Tibial nerve (tissue), 4 donors: ENCODE results near the gene TLX2.

ENCODE experiments used
- EP300 ChIP-seq, 2 donors: sonication (generic); formaldehyde crosslinking; IDR thresholded peaks; one replicate each; pipeline ENCODE4 v1.6.1; 2017; ENCODE audit warnings: antibody characterized with exemption in 2 of 2, mild to moderate bottlenecking in 1 of 2
- POLR2A ChIP-seq, 2 donors: fragments of 450-650 bp; IDR thresholded peaks; one replicate each; pipeline ENCODE4 v1.6.1; 2017; ENCODE audit warnings: antibody characterized with exemption in 2 of 2, mild to moderate bottlenecking in 2 of 2, moderate library complexity in 2 of 2
- TF ChIP-seq, protein P1 (sequence below), 5 experiments: fragments of 200-600 bp in 3 of 5; fragments of 450-650 bp in 2 of 5; sonication (generic) in 3 of 5; IDR thresholded peaks; one replicate each; pipeline ENCODE4 v1.5.1; 2016 to 2019; ENCODE audit warnings: antibody characterized with exemption in 5 of 5, mild to moderate bottlenecking in 3 of 5, moderate library complexity in 2 of 5

GRCh38 chr2:74555610-74556103 lies 41.4 kb downstream of the TLX2 start:
- TF ChIP-seq, protein P1, sequence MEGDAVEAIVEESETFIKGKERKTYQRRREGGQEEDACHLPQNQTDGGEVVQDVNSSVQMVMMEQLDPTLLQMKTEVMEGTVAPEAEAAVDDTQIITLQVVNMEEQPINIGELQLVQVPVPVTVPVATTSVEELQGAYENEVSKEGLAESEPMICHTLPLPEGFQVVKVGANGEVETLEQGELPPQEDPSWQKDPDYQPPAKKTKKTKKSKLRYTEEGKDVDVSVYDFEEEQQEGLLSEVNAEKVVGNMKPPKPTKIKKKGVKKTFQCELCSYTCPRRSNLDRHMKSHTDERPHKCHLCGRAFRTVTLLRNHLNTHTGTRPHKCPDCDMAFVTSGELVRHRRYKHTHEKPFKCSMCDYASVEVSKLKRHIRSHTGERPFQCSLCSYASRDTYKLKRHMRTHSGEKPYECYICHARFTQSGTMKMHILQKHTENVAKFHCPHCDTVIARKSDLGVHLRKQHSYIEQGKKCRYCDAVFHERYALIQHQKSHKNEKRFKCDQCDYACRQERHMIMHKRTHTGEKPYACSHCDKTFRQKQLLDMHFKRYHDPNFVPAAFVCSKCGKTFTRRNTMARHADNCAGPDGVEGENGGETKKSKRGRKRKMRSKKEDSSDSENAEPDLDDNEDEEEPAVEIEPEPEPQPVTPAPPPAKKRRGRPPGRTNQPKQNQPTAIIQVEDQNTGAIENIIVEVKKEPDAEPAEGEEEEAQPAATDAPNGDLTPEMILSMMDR (IDR thresholded peaks at IDR 0.05), result no peak
- no peak for TF ChIP-seq POLR2A (IDR thresholded peaks at IDR 0.05)
- TF ChIP-seq EP300 (IDR thresholded peaks at IDR 0.05), result no peak
